G401 (cell line): ENCODE measurements around the gene TOP2B. TPM values are rescaled to one million over a fixed set of nuclear protein-coding genes. Genes with fewer than 3 reads are reported as not detected.

Experiments used
- total RNA-seq: library from RNA; depleted of rRNA; stranded (reverse); fragments of >200 nt; shearing (Covaris generic); gene quantifications from 2 replicates; pipeline ENCODE4 v1.2.3, GENCODE V29; 2014; rRNA removed

The TOP2B gene
- total RNA-seq, 1 experiment from 2014 or later, result 122 TPM

Other genes with a start within 250 kb of the TOP2B start
- gene RARB, start 236.6 kb downstream of the TOP2B start, total RNA-seq, result not detected in 2 replicates
- gene NGLY1, start 118.5 kb upstream of the TOP2B start, total RNA-seq, result 32.2 and 39.0 TPM in 2 replicates
- 14.1 and 16.0 TPM in 2 replicates for gene OXSM, start 125.2 kb upstream of the TOP2B start, total RNA-seq